ENCODE measurements around the gene MERTK. TPM values are rescaled to one million over a fixed set of nuclear protein-coding genes. Genes with fewer than 3 reads are reported as not detected.

MERTK gene
- polyA plus RNA-seq, 1 of the 3 experiments (the other 2 are of a cell fraction), result 9.6 TPM

DNA sequence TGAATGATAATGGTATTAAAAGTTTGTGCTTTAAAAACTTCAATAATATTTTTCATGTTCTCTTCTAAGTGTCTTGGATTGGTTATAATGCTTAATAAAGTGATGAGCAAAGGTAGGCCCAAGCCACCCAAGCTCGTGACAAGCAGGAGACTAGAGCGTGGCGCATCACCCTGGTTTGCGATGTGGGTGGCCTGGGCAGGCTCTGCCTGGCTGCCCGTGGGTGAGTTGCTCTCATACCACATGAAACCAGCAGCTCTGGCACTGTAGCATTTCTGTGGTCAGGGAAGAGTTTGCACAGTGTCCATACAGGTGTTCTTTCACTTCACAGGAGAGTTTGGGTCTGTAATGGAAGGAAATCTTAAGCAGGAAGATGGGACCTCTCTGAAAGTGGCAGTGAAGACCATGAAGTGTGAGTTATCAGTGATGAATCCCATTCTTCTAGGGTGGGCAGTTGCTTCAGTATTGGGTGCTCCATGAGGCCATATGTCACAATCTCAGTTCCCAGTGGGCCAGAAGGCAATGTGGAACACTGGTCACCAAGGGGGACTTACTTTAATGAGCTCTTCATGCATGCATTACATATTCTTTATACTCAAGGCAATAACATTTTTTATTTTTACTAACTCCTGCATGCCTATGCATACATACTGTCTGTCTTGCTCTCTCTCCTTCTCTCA lies 105.3 kb downstream of the MERTK start:
- Histone ChIP-seq H3K4me2 (no peak overlapping the region), H3K27ac (ENCODE audit: low read depth in 2 of 2, low read length in 1 of 2) (no peak overlapping the region), H3K36me3 (replicated peaks in 1 of 2; ENCODE audit: control insufficient read depth in 1 of 2, insufficient read depth in 2 of 2, low read length in 1 of 2) (no peaks in the 10 kb centered on the region), H2AFZ (ENCODE audit: low read depth) (no peak overlapping the region), H3K9me3 (no peaks in the 10 kb centered on the region), H3F3A (replicated peaks; ENCODE audit: insufficient read depth) (no peaks in the 10 kb centered on the region), H3K9me2 (no peaks in the 10 kb centered on the region), H4K20me1 (ENCODE audit: insufficient read depth) (no peaks in the 10 kb centered on the region), H3K79me2 (ENCODE audit: insufficient read depth) (no peaks in the 10 kb centered on the region), H3K4me1 (ENCODE audit: control insufficient read depth in 1 of 2, insufficient read depth in 2 of 2, low read depth in 1 of 2, low read length in 1 of 2) (no peaks in the 10 kb centered on the region), H3K4me3 (ENCODE audit: low read depth in 2 of 2, low read length in 1 of 2) (no peak overlapping the region), H3K27me3 (ENCODE audit: insufficient read depth) (no peaks in the 10 kb centered on the region), H3K9ac (no peak overlapping the region)
- WGBS (ENCODE audit: low lambda C conversion rate), result 74% methylated on average over 5 of the region's 5 CpGs
- ChIA-PET CTCF (interaction anchor here (1.3 kb wide), 1 partner anchor 16 kb away, joined by 3 read pairs; no protein-coding TSS in a partner anchor), POLR2A (no interaction called here)
- no peak for DNase-seq
- TF ChIP-seq GABPA (IDR thresholded peaks at IDR 0.05; ENCODE audit: low read depth), result no peak
- no peak for TF ChIP-seq RXRA (IDR thresholded peaks at IDR 0.05; ENCODE audit: borderline replicate concordance, low read depth)
- TF ChIP-seq FOXM1 (IDR thresholded peaks at IDR 0.05; ENCODE audit: low read depth), result no peak
- no peak for TF ChIP-seq IRF3 (IDR thresholded peaks at IDR 0.05; ENCODE audit: low read depth, low read length)

- WGBS (ENCODE audit: low lambda C conversion rate), result 93% methylated on average over 5 of the region's 5 CpGs
- ChIA-PET POLR2A (no interaction called here), CTCF (interaction anchor here (1.3 kb wide), 1 partner anchor 17 kb away, joined by 3 read pairs; no protein-coding TSS in a partner anchor)
Measured at GRCh38 chr2:112004253-112004645, 105.8 kb downstream of the MERTK start.

DNA sequence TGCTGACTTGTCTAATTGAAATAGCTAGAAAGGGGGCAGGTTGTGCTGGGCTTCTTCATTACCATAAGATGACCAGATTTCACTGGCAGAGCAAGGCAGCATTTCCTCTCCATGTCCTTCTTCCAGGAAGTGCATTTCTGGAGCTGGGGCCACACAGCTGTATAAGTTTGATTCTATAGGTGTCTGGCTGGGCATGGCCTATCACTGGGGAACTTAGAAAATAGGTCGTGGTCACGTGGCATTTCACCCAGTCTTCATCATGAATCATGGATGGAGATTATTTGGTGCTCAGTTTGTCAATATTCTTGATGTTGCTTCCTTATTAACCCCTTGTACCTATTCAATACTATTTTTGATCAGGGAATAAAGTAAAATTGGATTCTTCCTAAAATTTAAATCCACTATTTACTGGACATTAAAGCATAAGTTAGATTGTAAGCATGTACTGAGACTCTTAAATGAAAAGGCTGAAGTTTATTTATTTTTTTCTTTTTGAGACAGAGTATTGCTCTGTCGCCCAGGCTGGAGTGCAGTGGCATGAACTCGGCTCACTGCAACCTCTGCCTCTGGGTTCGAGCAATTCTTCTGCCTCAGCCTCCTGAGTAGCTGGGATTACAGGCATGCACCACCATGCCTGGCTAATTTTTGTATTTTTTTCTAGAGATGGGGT lies 107.1 kb downstream of the MERTK start:
- H3K4me1 ChIP-seq (ENCODE audit: control insufficient read depth in 1 of 2, insufficient read depth in 2 of 2, low read depth in 1 of 2, low read length in 1 of 2), result no peaks in the 10 kb centered on the region
- H3F3A ChIP-seq (replicated peaks; ENCODE audit: insufficient read depth), result no peaks in the 10 kb centered on the region
- H3K79me2 ChIP-seq (ENCODE audit: insufficient read depth), result no peaks in the 10 kb centered on the region
- no peaks in the 10 kb centered on the region for H3K27me3 ChIP-seq (ENCODE audit: insufficient read depth)
- TF ChIP-seq MXI1 (IDR thresholded peaks at IDR 0.05; ENCODE audit: low read depth, low read length) (no peak), RXRA (IDR thresholded peaks at IDR 0.05; ENCODE audit: borderline replicate concordance, low read depth) (no peak), YY1 (IDR thresholded peaks at IDR 0.05; ENCODE audit: low read depth) (no peak), GABPA (IDR thresholded peaks at IDR 0.05; ENCODE audit: low read depth) (no peak), EP300 (IDR thresholded peaks at IDR 0.05; ENCODE audit: borderline replicate concordance in 1 of 2, low read depth in 1 of 2, low read length in 1 of 2) (no peak), JUND (IDR thresholded peaks at IDR 0.05) (no peak)
- TF ChIP-seq, protein P1, sequence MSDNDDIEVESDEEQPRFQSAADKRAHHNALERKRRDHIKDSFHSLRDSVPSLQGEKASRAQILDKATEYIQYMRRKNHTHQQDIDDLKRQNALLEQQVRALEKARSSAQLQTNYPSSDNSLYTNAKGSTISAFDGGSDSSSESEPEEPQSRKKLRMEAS (IDR thresholded peaks at IDR 0.05; ENCODE audit: low read depth), result no peak
- CTCF ChIA-PET, result no interaction called here
- no peaks in the 10 kb centered on the region for H3K9me3 ChIP-seq
- POLR2A ChIA-PET, result no interaction called here
- no peak overlapping the region for H3K9ac ChIP-seq
- H3K9me2 ChIP-seq, result no peaks in the 10 kb centered on the region
- no peak overlapping the region for H3K27ac ChIP-seq (ENCODE audit: low read depth in 2 of 2, low read length in 1 of 2)
- H4K20me1 ChIP-seq (ENCODE audit: insufficient read depth), result no peaks in the 10 kb centered on the region
- no peak overlapping the region for H3K4me2 ChIP-seq
- H3K4me3 ChIP-seq (ENCODE audit: low read depth in 2 of 2, low read length in 1 of 2), result no peak overlapping the region
- no peak overlapping the region for H2AFZ ChIP-seq (ENCODE audit: low read depth)
- no peaks in the 10 kb centered on the region for H3K36me3 ChIP-seq (replicated peaks in 1 of 2; ENCODE audit: control insufficient read depth in 1 of 2, insufficient read depth in 2 of 2, low read length in 1 of 2)
- DNase-seq, result no peak
- WGBS (ENCODE audit: low lambda C conversion rate), result 100% methylated on average over 5 of the region's 5 CpGs

More at GRCh38 chr2:112004253-112004645, 105.8 kb downstream of the MERTK start:
- H3K27me3 ChIP-seq (ENCODE audit: insufficient read depth), result no peaks in the 10 kb centered on the region
- no peak overlapping the region for H3K4me2 ChIP-seq
- H3K4me1 ChIP-seq (ENCODE audit: control insufficient read depth in 1 of 2, insufficient read depth in 2 of 2, low read depth in 1 of 2, low read length in 1 of 2), result no peaks in the 10 kb centered on the region
- H3K79me2 ChIP-seq (ENCODE audit: insufficient read depth), result no peaks in the 10 kb centered on the region
- H2AFZ ChIP-seq (ENCODE audit: low read depth), result no peak overlapping the region
- TF ChIP-seq EZH2phosphoT487 (IDR thresholded peaks at IDR 0.05; ENCODE audit: borderline replicate concordance, low read depth) (no peak), RAD21 (IDR thresholded peaks at IDR 0.05; ENCODE audit: low read length) (no peak)
- TF ChIP-seq, protein P1 (IDR thresholded peaks at IDR 0.05; ENCODE audit: low read depth), result no peak
- H3K36me3 ChIP-seq (replicated peaks in 1 of 2; ENCODE audit: control insufficient read depth in 1 of 2, insufficient read depth in 2 of 2, low read length in 1 of 2), result no peaks in the 10 kb centered on the region
- no peak overlapping the region for H3K27ac ChIP-seq (ENCODE audit: low read depth in 2 of 2, low read length in 1 of 2)
- no peak overlapping the region for H3K9ac ChIP-seq
- H3K9me2 ChIP-seq, result no peaks in the 10 kb centered on the region
- no peaks in the 10 kb centered on the region for H3F3A ChIP-seq (replicated peaks; ENCODE audit: insufficient read depth)
- no peaks in the 10 kb centered on the region for H3K9me3 ChIP-seq
- H4K20me1 ChIP-seq (ENCODE audit: insufficient read depth), result no peaks in the 10 kb centered on the region
- DNase-seq, result no peak
- no peak overlapping the region for H3K4me3 ChIP-seq (ENCODE audit: low read depth in 2 of 2, low read length in 1 of 2)

Measured in SK-N-SH (cell line).